ENCODE measurements around the gene GNG7.
"Not testable (repeated sequence)": the region's sequence is repeated elsewhere in the genome, so short reads cannot be mapped to it uniquely, and the experiment has no call there.

GNG7 gene

GRCh38 chr19:2591537-2592291 is 110.8 kb downstream of the GNG7 start:
- DNase-seq = no peak

DNA sequence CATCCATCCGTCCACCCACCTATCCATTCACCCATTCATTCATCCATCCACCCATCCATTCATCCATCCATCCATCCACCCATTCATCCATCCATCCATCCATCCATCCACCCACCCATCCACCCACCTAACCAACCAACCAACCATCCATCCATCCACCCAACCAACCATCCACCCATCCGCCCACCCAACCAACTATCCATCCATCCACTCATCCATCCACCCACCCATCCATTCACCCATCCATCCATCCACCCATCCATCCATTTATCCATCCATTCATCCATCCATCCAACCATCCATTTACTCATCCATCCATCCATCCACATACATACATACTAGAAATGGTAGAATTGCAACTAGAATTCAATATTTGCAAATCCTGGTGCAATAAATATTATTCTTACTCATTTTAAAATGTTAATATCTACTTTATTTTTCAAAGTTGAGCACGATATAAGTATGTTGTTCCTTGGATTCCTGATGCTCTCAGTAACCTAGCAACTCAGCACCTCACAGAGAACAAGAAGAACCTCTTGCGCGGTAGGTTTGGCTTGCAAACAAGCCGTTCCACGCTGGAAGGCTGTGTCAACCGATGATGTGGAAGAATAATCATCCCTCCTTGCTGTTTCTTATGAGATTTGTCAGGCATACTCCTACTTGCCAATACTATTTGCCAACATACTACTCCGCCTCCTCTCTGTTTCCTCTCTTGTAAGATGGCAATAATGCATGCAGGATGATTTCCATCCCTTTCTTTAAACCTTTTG is 111.7 kb downstream of the GNG7 start:
- DNase-seq = no peak

DNA sequence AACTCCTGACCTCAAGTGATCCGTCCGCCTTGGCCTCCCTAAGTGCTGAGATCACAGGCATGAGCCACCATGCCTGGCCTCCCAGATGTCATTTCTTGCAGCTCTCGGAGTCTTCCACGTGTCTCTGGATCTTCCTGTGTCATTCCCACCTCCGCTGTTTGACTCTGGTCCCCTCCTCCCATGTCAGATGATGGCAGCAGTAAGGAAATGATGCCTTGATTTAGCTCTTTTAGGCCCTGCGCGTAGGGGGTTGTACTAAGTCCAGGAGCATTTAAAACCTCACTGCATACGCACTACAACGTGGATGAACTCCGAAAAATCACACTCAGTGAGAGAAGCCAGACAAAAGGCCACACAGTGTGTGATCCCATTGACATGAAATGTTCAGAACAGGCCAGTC is 113.1 kb downstream of the GNG7 start:
- no peak for DNase-seq

GRCh38 chr19:2588081-2588777 is 114.3 kb downstream of the GNG7 start:
- no peak for DNase-seq

DNA sequence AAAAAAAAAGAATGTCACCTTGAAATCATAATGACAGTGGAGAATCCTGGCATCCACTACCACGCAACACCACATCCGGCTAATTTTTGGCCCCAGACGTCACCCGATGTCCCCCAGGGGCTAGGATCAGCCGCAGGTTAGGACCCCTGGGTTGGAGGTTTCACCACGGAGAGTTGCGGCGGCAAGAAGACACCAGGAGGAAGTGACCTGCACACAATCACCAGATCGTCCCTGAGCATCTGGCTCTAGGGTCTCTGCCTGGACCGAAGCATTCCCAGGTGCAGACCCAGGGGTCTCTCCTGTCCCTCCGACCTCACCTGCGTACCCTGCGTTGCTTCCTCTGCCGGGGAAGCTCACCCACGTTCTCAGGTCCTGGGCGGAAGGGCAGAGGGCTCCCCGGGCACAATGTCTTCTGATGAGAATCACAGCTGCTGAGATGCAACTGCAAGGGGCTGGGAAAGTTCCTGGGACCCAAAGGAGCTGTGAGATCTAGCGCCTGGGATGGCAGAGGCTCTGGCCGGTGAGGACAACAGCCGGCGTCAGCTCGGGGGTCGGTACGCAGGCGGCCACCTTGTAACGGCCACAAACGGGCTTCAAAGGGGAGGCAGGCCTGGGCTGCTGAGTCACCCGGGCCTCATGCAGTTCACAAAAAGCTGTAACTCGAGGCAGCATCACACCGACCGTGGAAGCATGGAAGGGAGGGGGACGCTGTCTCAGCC is 115.3 kb downstream of the GNG7 start:
- DNase-seq = no peak

DNA sequence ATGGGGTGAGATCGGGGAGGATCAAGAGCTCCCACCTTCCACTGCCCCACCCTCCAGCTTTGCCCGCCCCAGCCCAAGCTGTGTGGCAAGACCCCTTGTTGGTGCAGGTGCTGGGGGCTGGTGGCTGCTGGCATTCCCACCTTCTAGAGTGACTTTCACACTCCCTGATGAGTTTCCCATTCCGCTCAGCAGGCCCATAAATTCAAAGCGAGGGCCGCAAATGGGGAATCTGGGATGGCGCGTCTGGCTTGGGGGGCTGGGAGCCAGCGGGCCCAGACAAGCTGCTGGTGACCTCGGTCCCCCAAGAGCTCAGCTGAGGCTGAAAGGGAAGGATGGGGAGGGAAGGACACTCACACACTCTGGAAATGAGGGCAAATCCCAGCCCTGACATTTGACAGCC is 116.3 kb downstream of the GNG7 start:
- DNase-seq = no peak

DNA sequence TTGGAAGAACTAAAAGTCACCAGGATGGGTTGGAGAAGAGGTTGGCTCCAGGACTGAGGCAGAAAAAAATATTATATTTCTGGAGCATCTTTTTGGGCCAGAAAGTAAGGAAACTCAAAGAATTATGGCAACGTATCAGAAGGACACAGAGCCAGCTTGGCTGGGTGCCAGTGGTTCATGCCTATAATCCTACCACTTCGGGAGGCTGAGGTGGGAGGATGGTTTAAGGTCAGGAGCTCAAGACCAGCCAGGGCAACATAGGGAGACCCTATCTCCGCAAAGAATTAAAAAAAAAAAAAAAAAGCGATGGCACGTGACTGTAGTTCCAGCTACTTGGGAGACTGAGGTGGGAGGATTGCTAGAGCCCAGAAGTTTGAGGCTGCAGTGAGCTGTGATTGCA is 118.5 kb downstream of the GNG7 start:
- no peak for DNase-seq

GRCh38 chr19:2582984-2583956 is 119.2 kb downstream of the GNG7 start:
- DNase-seq = no peak

DNA sequence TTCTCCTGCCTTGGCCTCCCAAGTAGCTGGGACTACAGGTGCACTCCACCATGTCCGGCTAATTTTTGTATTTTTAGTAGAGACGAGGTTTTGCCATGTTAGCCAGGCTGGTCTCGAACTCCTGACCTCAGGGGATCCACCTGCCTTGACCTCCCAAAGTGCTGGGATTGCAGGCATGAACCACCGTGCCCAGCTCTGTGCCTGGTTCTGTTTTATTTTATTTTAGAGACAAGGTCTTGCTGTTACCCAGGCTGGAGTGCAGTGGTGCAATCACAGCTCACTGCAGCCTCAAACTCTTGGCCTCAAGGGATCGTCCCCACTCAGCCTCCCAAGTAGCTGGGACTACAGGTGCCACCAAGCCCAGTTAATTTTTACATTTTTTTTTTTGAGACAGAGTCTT is 122.1 kb downstream of the GNG7 start:
- DNase-seq = not testable (repeated sequence)

- no peak for DNase-seq
Observed at GRCh38 chr19:2579678-2580280, 122.7 kb downstream of the GNG7 start.

DNA sequence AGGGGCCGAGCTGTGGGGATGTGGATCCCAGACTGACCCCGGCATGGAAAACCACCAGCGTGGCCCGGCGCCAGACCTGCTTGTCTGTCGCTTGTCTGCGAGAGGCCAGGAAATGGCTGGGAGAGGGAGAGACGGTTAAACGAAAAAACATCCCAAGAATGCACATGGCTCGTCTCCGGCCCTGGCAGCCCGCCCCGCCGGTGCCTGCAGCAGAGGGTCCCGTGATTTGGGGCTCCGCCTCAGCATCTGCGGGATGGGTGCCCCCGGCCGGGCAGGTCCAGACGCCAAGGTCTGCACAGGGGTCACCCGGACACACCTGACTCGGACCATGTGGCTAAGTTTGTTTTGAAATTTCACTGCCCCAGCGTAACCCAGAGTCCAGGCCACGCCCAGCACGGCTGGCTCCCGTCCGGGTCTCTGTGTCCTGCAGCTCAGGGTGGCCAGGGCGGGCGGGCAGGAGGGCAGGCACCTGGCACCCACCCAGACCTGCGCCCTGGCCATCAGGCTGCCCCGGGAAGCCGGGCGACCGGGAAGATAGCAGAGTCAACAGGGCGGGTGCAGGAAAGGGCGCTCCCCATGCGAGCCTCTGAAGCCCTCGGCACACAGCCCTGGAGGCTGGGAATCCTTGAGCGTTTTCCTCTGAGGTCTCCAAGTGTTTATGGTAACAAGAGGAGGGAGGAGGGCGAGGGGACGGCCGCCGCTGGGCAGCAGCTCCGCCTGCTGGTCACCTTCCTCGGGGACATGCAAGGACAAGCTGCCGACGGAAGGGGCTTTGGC is 123.4 kb downstream of the GNG7 start:
- DNase-seq = peak; percentile 16

DNA sequence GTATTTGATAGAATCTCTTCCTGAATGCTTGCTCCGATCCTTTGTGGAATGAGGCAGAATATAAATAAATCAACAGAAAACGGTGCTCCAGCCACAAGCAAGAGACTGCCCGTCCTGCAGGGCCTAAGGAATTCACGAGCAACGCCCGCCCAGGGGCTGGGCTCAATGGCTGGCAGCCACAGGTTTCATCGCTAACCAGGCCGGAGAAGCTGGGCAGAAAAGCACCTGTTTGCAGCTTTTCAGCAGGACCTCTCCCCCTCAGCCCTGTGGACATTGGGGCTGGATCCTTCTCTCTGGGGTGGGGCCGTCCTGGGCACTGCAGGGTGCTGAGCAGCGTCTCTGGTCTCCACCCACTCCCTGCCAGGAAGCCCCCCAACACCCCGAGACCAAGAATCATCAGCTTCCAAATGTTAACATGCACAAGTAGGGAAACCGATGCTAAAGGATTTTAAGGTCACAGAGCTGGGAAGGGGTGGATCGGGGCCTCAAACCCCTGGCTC is 124.1 kb downstream of the GNG7 start:
- no peak for DNase-seq

GRCh38 chr19:2577722-2578335 is 124.7 kb downstream of the GNG7 start:
- no peak for DNase-seq

- DNase-seq = no peak
Observed at GRCh38 chr19:2575734-2576481, 126.6 kb downstream of the GNG7 start.

GRCh38 chr19:2574971-2575630 is 127.4 kb downstream of the GNG7 start:
- no peak for DNase-seq

DNA sequence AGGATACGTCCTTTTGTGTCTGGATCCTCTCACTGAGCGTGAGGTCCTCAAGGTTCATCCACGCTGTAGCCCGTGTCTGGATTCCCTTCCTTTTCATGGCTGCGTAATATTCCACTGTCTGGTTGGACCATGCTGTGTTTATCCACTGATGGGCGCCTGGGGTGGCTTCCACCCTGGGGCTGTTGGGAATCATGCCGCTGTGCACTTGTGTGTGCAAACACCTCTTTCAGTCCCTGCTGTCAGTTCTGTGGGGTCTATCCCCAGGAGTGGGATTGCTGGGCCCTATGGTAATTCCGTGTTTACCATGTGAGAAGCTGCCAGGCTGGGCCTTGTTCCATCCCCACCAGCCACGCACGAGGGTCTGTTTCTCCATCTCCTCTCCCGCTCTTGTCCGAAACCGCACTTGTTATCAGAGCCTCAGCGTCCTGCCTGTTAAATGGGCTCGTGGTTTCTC is 128.0 kb downstream of the GNG7 start:
- DNase-seq = no peak

DNA sequence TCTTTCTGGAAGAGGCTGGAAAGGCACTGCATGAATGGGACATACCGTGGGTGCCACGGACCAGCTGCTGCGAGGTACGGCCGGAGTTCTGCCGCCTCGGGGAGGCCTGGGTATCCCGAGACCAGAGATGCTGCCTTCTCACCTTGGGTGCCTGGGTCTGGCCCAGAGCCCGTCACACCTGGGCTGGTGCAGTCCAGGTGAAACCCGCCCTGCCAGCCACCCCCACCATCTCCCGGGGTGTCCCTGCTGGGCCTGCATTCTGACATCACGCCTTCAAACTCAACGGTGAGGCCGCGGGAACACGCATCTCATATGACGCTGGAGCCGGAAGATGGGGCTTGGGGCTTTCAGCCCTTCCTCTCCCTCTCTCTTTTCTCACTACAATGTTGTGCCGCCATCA is 128.6 kb downstream of the GNG7 start:
- DNase-seq = no peak

- not testable (repeated sequence) for DNase-seq
Observed at GRCh38 chr19:2572152-2572551, 130.3 kb downstream of the GNG7 start.

All from NCI-H774 (cell line).